Endothelial cell of coronary artery (primary cell): ENCODE data around the gene MT1F. TPM values are rescaled to one million over a fixed set of nuclear protein-coding genes. Genes with fewer than 3 reads are reported as not detected.

Source experiments
- total RNA-seq: library from RNA; depleted of rRNA; stranded (reverse); fragments of >200 nt; gene quantifications from 2 replicates; pipeline ENCODE4 v1.2.3, GENCODE V29; 2014

MT1F gene
- total RNA-seq: 0.99 and 1.0 TPM in 2 replicates

DNA sequence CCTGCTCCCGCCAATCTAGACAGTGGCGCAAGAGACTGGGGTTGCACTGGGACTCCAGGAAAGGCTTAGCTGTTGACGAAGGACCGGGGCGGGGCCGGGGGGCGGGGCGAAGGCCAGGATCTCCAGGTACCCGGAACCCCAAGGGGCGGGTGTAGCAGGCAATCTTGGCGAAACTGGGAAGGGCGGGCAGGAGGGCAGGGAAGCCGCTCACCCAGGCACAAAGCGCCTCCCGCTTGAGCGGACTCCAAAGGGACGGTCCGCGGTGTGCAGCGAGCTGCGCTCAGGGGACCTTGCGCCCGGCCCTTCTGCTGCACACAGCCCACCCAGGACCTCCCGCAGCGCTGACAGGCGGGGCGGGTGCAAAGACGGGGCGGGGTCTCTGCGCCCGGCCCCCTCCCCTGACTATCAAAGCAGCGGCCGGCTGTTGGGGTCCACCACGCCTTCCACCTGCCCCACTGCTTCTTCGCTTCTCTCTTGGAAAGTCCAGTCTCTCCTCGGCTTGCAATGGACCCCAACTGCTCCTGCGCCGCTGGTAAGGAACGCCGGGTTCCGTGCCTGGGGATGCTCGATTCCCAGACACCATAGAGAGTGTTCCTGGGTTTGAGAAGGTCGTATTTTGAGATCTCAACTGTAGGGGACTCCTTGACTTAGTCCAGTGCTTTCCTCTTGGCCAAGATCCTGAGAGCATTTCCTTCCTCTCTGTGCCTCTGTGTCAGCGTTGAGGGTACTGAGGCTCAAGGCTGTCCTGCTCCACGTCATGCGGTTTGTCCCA lies at the start of gene MT1F:
TSS of gene MT1F (plus strand) at position 405 of the 772 bp plus-strand sequence. CDS start at position 505, 100 bp downstream.

DNA sequence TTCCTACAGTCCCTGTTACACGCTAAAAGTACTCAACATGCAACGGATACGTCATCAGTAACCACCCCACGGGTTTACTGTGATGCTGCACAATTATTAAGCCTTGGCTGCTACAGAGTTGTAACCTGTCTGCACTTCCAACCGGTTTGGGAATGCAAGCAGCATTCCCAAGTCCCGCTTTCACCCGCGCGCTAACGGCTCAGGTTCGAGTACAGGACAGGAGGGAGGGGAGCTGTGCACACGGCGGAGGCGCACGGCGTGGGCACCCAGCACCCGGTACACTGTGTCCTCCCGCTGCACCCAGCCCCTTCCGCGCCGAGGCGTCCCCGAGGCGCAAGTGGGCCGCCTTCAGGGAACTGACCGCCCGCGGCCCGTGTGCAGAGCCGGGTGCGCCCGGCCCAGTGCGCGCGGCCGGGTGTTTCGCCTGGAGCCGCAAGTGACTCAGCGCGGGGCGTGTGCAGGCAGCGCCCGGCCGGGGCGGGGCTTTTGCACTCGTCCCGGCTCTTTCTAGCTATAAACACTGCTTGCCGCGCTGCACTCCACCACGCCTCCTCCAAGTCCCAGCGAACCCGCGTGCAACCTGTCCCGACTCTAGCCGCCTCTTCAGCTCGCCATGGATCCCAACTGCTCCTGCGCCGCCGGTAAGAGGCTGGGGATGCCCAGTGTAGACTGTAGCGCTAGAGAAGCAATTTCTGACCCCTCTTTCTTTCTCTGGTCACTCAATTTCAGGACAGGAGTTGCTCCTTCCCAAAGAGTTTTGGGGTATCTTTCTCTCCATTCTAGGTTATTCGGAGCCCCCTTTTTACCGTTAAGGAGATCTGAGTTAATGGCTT lies 49.5 kb upstream of the MT1F start, which contains the start of gene MT2A:
TSS of gene MT2A (plus strand) at position 542 of the 833 bp plus-strand sequence. CDS start at position 614, 72 bp downstream.

DNA sequence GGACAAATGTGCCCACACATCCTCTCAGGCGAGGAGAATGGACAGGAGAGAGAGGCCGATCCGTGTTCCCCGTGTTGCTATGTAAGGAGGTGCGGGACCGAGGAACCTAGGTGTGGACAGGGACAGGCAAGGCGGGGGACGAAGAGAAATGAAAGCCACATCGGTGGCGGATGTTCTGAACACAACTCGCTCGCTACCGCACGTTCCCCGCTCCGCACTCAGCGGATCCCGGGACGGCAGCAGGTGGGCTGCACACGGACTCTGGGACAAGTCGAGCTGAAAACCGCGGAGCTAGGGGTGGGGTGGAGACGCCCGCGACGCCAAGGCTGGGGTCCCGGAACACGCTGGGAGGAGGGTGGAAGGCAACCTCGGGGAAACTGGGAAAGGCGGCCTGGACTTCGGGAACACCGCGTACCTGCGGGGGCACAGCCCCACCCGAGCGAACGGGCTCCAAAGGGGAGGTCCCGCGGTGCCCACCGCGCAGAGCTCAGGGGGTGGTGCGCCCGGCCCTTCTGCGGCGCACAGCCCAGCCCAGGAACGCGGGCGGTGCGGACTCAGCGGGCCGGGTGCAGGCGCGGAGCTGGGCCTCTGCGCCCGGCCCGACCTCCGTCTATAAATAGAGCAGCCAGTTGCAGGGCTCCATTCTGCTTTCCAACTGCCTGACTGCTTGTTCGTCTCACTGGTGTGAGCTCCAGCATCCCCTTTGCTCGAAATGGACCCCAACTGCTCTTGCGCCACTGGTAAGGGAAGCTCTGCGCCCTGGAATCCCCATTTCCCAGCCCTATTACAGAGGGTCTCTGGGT lies 32.4 kb upstream of the MT1F start, which contains the start of gene MT1E:
TSS of gene MT1E (plus strand) at position 642 of the 803 bp plus-strand sequence. CDS start at position 713, 71 bp downstream.

DNA sequence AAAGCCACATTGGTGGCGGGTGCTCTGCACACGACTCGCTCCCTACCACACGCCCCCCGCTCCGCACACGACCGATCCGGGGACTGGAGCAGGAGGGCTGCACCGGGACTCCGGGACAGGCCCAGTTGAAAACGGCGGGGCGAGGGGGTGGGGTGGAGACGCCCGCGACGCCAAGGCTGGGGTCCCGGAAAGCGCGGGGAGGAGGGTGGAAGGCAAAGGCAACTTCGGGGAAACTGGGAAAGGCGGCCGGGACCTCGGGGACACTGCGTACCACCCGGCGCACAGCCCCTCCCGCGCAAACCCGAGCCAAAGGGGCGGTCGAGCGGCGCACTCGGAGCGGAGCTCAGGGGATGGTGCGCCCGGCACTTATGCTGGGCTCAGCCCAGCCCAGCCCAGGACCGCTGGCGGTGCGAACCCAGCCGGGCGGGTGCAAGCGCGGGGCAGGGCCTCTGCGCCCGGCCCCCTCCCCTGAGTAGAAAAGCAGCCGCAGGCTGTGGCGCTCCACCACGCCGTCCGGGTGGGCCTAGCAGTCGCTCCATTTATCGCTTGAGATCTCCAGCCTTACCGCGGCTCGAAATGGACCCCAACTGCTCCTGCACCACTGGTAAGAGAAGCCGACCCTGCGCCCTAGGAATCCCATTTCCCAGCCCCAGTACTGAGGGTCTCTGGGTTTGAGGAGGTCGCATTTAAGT lies 25.5 kb upstream of the MT1F start, which contains the start of gene MT1M:
TSS of gene MT1M (plus strand) at position 504 of the 692 bp plus-strand sequence. CDS start at position 577, 73 bp downstream.

DNA sequence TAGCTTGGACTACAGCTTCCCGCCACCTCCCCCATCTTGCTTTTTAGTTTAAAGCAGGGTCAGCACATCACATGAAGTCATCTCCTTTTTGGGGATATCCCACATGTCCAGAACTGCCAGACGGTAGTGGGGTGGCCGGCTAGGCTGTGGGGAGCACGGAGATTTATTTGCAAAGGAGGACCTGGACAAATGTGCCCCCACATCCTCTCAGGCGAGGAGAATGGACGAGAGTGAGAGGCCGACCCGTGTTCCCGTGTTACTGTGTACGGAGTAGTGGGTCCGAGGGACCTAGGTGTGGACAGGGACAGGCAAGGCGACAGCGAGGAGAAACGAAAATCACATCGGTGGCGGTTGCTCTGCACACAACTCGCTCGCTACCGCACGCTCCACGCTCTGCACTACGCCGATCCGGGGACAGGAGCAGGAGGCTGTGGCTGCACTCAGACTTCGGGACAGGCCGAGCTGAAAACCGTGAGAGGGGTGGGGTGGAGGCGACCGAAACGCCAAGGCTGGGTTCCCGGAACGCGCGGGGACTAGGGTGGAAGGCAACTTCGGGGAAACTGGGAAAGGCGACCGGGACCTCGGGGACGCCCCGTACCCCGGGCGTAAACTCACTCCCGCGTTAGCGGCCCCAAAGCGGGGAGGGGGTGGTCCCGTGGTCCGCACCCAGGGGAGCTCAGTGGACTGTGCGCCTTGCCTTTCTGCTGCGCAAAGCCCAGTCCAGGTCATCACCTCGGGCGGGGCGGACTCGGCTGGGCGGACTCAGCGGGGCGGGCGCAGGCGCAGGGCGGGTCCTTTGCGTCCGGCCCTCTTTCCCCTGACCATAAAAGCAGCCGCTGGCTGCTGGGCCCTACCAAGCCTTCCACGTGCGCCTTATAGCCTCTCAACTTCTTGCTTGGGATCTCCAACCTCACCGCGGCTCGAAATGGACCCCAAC lies 19.7 kb upstream of the MT1F start, which contains the start of gene MT1A:
TSS of gene MT1A (plus strand) at position 853 of the 937 bp plus-strand sequence. CDS start at position 926, 73 bp downstream.

DNA sequence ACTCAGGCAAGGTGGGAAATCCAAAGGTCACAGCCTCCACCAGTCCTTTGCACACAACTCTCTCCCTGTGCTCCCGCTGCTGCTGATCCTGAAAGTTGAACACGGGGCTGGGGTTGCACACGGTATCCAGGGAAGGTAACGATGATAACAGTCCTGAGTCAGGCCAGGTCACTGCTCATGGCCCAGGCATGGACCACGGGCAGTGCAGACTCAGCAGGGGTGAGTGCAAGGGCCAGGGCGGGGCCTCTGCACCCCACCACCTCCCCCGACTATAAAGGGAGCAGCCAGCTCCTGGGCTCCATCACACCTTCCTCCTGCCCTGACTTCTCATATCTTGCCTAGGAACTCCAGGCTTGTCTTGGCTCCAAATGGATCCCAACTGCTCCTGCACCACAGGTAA lies 6.2 kb upstream of the MT1F start, which contains the start of gene MT1B:
TSS of gene MT1B (plus strand) at position 301 of the 400 bp plus-strand sequence. CDS start at position 369, 68 bp downstream.

DNA sequence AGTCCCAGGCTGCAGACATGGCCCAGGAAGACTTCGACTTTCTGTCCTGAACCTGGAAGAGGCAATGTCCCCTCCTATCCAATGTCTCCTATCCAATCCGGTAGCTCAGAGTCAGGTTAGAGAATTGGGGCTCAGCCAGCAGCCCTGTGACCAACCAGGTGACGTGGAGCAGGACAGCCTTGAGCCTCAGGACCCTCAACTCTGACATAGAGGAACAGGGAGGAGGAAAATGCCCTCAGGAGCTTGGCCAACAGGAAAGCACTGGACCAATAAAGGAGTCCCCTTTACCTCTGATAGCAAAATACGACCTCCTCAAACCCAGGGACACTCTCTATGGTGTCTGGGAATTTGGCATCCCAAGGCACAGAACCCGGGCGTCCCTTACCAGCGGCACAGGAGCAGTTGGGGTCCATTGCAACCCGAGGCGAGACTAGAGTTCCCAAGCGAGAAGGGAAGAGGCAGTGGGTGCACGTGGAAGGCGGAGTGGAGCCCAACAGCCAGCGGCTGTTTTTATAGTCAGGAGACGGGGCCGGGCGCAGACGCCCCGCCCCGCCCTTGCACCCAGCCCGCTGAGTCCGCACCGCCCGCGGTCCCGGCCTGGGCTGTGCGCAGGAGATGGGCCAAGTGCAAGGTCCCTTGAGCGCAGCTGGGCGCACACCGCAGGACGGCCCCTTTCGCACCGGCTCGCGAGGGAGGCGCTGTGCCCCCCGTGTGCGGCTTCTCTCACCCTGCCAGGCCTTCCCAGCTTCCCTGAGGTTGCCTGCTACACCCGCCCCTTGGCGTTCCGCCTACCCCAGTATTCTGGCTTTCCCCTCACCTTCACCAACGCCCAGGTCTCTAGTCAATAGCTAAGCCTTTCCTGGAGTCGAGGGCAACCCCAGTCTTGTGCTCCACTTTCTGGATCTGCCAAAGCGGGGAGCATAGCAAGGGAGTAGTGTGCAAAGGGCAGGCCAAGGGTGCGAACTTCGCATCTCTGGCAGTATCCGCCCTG lies 10.1 kb downstream of the MT1F start, which contains the start of gene MT1G:
TSS of gene MT1G (minus strand) at position 485 of the 991 bp plus-strand sequence. CDS start at position 413, 72 bp downstream.

DNA sequence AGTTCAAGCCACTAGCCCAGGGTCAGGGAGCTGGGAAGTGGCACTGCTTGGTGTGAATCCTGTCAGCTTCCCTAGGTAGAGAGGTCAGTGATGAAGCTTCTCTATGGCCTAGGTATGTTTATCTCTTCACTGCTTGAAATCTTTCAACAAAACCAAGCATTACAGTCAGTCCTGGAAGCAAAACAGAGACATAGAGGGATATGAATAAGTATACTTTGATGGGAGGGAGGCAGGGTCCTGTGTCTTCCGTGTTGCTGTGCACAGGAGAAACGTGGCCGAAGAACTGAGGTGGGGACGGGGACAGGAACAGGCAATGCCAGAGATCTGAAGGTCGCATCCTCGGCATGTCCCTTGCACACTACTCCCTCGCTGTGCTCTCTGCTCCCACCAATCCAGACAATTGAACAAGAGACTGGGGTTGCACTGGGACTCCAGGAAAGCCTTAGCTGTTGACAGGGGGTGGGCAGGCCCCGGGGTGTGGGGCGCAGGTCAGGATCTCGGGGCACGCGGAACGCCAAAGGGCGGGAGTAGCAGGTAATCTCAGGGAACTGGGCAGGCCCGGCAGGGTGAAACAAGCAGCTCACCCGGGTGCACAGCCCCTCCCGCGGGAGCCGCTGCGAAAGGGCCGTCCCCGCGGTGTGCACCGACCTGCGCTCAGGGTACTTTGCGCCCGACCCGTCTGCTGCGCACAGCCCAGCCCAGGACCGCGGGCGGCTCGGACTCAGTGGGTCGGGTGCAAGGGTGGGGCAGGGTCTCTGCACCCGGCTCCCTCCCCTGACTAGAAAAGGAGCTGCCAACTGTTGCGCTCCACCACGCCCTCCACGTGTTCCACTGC lies 11.5 kb downstream of the MT1F start, which contains the start of gene MT1H:
TSS of gene MT1H (plus strand) at position 810 of the 835 bp plus-strand sequence. CDS start 71 bp downstream, outside the sequence.

DNA sequence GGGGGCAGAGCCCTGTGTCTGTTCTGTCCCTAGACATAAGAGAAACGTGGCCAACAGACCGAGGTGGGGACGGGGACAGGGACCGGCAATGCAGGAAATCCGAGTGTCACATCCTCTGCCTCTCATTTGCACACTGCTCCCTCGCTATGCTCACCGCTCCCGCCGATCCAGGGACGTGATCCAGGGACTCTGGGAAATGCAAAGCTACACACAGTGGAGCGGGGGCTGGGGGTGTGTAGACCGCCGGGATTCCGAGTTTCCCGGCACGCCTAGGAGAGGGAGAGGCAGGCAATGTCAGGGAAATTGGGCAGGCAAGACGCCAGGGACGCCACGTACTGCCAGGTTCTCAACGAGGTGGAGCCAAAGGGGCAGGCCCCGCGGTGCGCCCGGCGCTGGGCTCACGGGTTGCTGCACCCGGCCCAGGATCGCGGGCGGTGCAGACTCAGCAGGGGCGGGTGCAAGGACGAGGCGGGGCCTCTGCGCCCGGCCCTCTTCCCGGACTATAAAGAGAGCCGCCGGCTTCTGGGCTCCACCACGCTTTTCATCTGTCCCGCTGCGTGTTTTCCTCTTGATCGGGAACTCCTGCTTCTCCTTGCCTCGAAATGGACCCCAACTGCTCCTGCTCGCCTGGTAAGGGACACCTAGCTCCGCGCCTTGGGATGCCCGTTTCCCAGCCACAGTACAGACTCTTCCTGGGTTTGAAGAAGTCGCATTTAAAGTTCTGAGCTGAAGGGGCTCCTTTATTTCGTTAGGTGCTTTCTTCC lies 24.4 kb downstream of the MT1F start, which contains the start of gene MT1X:
TSS of gene MT1X (plus strand) at position 532 of the 764 bp plus-strand sequence. CDS start at position 603, 71 bp downstream.

Other genes with a start within 250 kb of the MT1F start
- gene AMFR, start 232.4 kb upstream of the MT1F start, total RNA-seq: 215 and 286 TPM in 2 replicates
- 61.4 and 68.2 TPM in 2 replicates for gene NUDT21, start 206.6 kb upstream of the MT1F start, total RNA-seq
- gene OGFOD1, start 206.4 kb upstream of the MT1F start, total RNA-seq: 67.3 and 95.7 TPM in 2 replicates
- gene BBS2, start 137.9 kb upstream of the MT1F start, total RNA-seq: 43.9 and 62.4 TPM in 2 replicates
- not detected in 2 replicates for gene MT4, start 92.9 kb upstream of the MT1F start, total RNA-seq
- not detected in 2 replicates for gene MT3, start 68.4 kb upstream of the MT1F start, total RNA-seq
- 118 and 174 TPM in 2 replicates for gene MT2A, start 49.4 kb upstream of the MT1F start, total RNA-seq
- 131 and 212 TPM in 2 replicates for gene MT1E, start 32.2 kb upstream of the MT1F start, total RNA-seq
- 2.2 and 5.2 TPM in 2 replicates for gene MT1M, start 25.3 kb upstream of the MT1F start, total RNA-seq
- 3.2 and 3.3 TPM in 2 replicates for gene MT1A, start 19.3 kb upstream of the MT1F start, total RNA-seq
- gene MT1B, start 6.1 kb upstream of the MT1F start, total RNA-seq: not detected in 2 replicates
- not detected in 2 replicates for gene MT1G, start 10.1 kb downstream of the MT1F start, total RNA-seq
- not detected in 2 replicates for gene MT1H, start 11.9 kb downstream of the MT1F start, total RNA-seq
- gene MT1X, start 24.5 kb downstream of the MT1F start, total RNA-seq: 13.8 and 27.1 TPM in 2 replicates
- 71.1 and 119 TPM in 2 replicates for gene NUP93, start 72.2 kb downstream of the MT1F start, total RNA-seq
- not detected in 2 replicates for gene SLC12A3, start 207.2 kb downstream of the MT1F start, total RNA-seq